ENCODE measurements around the gene KIF2C. TPM values are rescaled to one million over a fixed set of nuclear protein-coding genes. Genes with fewer than 3 reads are reported as not detected.

KIF2C gene
- polyA plus RNA-seq, 2 of the 4 experiments (the other 2 are of a cell fraction): 26.9 to 40.5 TPM

DNA sequence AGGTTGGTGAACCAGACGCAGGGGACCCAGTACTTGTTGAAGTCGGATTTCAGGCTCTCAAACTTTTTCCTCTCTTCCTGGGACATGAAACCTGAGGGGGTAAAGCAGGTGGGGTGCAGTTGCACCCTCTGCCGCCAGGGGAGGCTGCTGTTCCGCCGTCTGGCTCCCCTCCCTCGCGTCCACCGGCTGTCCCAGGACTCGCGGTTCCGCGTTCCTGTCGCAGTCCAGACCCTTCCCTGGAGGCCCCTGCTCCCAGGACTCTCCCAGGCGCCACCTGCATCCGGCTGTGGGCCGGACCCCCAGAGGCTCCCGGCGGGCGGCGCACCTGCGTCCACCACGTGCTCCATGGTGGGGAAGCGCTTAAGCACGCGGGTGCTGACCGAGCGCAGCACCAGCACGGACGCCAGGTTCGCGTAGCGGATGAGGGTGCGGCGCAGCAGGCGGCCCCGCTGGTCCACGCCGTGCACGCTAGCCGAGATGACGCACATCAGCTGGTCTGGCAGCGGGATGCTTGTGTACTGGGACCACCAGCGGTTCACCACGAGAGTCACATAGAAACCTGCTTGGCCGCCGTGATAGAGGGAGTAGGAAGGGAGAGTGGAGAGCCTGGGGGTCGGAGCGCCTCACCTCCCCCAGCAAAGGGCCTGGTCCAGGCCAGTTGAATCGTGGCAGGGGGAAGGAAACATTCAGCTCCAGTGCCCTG is 46.7 kb downstream of the KIF2C start (continued):
- TF ChIP-seq CHD4 (IDR thresholded peaks at IDR 0.05; ENCODE audit: borderline replicate concordance) (no peak), JUNB (IDR thresholded peaks at IDR 0.05) (no peak), MYC (IDR thresholded peaks at IDR 0.05; ENCODE audit: borderline replicate concordance, low read length) (peak; percentile 78; the same call in 1 of the 2 replicates), HES2 (IDR thresholded peaks at IDR 0.05) (no peak), MAZ (IDR thresholded peaks at IDR 0.05; ENCODE audit: borderline replicate concordance, low read depth, low read length) (no peak), TFCP2L1 (CRISPR knock-in tag; IDR thresholded peaks at IDR 0.05) (no peak), HOXB5 (CRISPR knock-in tag; IDR thresholded peaks at IDR 0.05) (no peak), KDM1A (IDR thresholded peaks at IDR 0.05; ENCODE audit: low read depth) (no peak), CBX8 (IDR thresholded peaks at IDR 0.05) (no peak), RCOR1 (IDR thresholded peaks at IDR 0.05; ENCODE audit: low read depth, low read length) (no peak), MAX (IDR thresholded peaks at IDR 0.05) (peak; percentile 98), HMGXB4 (CRISPR knock-in tag; IDR thresholded peaks at IDR 0.05; ENCODE audit: borderline replicate concordance) (no peak), PHF8 (IDR thresholded peaks at IDR 0.05; ENCODE audit: borderline replicate concordance, low read depth) (no peak), E2F6 (IDR thresholded peaks at IDR 0.05; ENCODE audit: borderline replicate concordance, low read depth) (peak; percentile 93), SREBF2 (IDR thresholded peaks at IDR 0.05) (no peak), JUN (IDR thresholded peaks at IDR 0.05) (peak in 1 of 2 experiments; percentile 56; a peak in 1 of 5 replicates), CEBPB (IDR thresholded peaks at IDR 0.05) (no peak), EHMT2 (IDR thresholded peaks at IDR 0.05; ENCODE audit: low read depth) (no peak), NFE2L2 (conservative IDR thresholded peaks at IDR 0.05; ENCODE audit: low read length) (no peak), ZC3H11A (IDR thresholded peaks at IDR 0.05) (no peak), KDM5A (IDR thresholded peaks at IDR 0.05) (no peak; the same call in 1 of the 2 replicates), MAFK (IDR thresholded peaks at IDR 0.05; ENCODE audit: partially characterized antibody) (no peak), CBX2 (IDR thresholded peaks at IDR 0.05; ENCODE audit: borderline replicate concordance, low read depth) (no peak), CTCF (IDR thresholded peaks at IDR 0.05) (peak; percentile 76), USF2 (IDR thresholded peaks at IDR 0.05) (peak; percentile 57), ESRRA (IDR thresholded peaks at IDR 0.05; ENCODE audit: borderline replicate concordance, low read length) (no peak), RARB (CRISPR knock-in tag; IDR thresholded peaks at IDR 0.05) (no peak), HDAC2 (IDR thresholded peaks at IDR 0.05) (no peak), ZFP36 (IDR thresholded peaks at IDR 0.05; ENCODE audit: borderline replicate concordance, partially characterized antibody) (no peak), NPAS2 (CRISPR knock-in tag; IDR thresholded peaks at IDR 0.05; ENCODE audit: borderline replicate concordance) (peak; percentile 61; the same call in 1 of the 2 replicates), RFX5 (IDR thresholded peaks at IDR 0.05) (no peak), HOXA7 (CRISPR knock-in tag; IDR thresholded peaks at IDR 0.05) (no peak)
- TF ChIP-seq, protein P1, sequence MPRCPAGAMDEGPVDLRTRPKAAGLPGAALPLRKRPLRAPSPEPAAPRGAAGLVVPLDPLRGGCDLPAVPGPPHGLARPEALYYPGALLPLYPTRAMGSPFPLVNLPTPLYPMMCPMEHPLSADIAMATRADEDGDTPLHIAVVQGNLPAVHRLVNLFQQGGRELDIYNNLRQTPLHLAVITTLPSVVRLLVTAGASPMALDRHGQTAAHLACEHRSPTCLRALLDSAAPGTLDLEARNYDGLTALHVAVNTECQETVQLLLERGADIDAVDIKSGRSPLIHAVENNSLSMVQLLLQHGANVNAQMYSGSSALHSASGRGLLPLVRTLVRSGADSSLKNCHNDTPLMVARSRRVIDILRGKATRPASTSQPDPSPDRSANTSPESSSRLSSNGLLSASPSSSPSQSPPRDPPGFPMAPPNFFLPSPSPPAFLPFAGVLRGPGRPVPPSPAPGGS (IDR thresholded peaks at IDR 0.05): no peak
- TF ChIP-seq, protein P2, sequence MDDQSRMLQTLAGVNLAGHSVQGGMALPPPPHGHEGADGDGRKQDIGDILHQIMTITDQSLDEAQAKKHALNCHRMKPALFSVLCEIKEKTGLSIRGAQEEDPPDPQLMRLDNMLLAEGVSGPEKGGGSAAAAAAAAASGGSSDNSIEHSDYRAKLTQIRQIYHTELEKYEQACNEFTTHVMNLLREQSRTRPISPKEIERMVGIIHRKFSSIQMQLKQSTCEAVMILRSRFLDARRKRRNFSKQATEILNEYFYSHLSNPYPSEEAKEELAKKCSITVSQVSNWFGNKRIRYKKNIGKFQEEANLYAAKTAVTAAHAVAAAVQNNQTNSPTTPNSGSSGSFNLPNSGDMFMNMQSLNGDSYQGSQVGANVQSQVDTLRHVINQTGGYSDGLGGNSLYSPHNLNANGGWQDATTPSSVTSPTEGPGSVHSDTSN (IDR thresholded peaks at IDR 0.05): no peak
- TF ChIP-seq, protein P3, sequence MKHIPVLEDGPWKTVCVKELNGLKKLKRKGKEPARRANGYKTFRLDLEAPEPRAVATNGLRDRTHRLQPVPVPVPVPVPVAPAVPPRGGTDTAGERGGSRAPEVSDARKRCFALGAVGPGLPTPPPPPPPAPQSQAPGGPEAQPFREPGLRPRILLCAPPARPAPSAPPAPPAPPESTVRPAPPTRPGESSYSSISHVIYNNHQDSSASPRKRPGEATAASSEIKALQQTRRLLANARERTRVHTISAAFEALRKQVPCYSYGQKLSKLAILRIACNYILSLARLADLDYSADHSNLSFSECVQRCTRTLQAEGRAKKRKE (CRISPR knock-in tag; IDR thresholded peaks at IDR 0.05; ENCODE audit: low read depth): 0 out of 2 replicates have a peak, but pooled peaks have one; percentile 35
